ENCODE measurements around the gene C3.

DNA sequence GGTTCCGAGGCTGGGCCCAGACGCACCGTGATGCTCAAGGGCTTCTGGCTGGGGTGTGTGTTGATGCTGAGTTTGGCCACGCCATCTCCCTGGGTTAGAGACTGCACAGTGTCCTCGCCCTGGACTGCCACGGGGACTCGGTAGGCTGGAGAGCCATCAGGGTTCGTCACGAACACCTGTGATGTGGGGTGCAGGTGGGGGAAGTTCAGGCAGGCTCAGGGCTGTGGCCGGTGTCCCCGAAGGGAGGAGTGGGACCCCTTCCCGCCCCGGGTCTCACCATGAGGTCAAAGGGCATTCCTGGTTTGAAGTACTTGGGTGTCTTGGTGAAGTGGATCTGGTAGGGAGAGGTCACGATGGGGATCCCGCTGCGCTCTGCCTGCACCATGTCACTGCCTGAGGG lies 8.2 kb downstream of the C3 start:
- TF ChIP-seq, protein P1, sequence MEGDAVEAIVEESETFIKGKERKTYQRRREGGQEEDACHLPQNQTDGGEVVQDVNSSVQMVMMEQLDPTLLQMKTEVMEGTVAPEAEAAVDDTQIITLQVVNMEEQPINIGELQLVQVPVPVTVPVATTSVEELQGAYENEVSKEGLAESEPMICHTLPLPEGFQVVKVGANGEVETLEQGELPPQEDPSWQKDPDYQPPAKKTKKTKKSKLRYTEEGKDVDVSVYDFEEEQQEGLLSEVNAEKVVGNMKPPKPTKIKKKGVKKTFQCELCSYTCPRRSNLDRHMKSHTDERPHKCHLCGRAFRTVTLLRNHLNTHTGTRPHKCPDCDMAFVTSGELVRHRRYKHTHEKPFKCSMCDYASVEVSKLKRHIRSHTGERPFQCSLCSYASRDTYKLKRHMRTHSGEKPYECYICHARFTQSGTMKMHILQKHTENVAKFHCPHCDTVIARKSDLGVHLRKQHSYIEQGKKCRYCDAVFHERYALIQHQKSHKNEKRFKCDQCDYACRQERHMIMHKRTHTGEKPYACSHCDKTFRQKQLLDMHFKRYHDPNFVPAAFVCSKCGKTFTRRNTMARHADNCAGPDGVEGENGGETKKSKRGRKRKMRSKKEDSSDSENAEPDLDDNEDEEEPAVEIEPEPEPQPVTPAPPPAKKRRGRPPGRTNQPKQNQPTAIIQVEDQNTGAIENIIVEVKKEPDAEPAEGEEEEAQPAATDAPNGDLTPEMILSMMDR (IDR thresholded peaks at IDR 0.05) = no peak
- TF ChIP-seq EZH2phosphoT487 (IDR thresholded peaks at IDR 0.05) (no peak), EZH2 (IDR thresholded peaks at IDR 0.05) (no peak)
